22Rv1 (cell line): ENCODE results near the gene CDC42BPB.

Experiments used
- CTCF ChIP-seq: fragments of 450-650 bp; IDR thresholded peaks from 2 replicates; pipeline ENCODE4 v1.5.1; 2017; ENCODE audit warnings: mild to moderate bottlenecking
- ZFX ChIP-seq: fragments of 450-650 bp; IDR thresholded peaks from 2 replicates; pipeline ENCODE4 v1.6.1; 2017; ENCODE audit warnings: antibody characterized with exemption, borderline replicate concordance

- TF ChIP-seq CTCF = no peak
- TF ChIP-seq ZFX = no peak
These were observed 6.4 kb downstream of the CDC42BPB start for GRCh38 chr14:103050935-103051334.
